ENCODE data around the gene CCS.
A peak's percentile ranks its signal among the peaks of the same experiment; 100 is the strongest.
"Not testable (repeated sequence)": the region's sequence is repeated elsewhere in the genome, so short reads cannot be mapped to it uniquely, and the experiment has no call there.

Gene CCS

GRCh38 chr11:66592457-66593302 is at the start of gene CCS, which contains the start of gene CCDC87:
Gene CCS, plus strand, starts transcription at chr11:66593185. Its CDS starts 77 bp downstream, at chr11:66593262.
Gene CCDC87, minus strand, starts transcription at chr11:66593063. Its CDS starts 48 bp downstream, at chr11:66593015.
- peak; percentile 92 to 98 for DNase-seq

GRCh38 chr11:66543263-66544107 is 49.5 kb upstream of the CCS start:
- DNase-seq: no peak

GRCh38 chr11:66544952-66545351 is 48.0 kb upstream of the CCS start:
- DNase-seq: not testable (repeated sequence)

GRCh38 chr11:66545701-66546367 is 47.2 kb upstream of the CCS start, which contains the start of gene ZDHHC24:
Gene ZDHHC24, minus strand, starts transcription at chr11:66546048. Its CDS starts 45 bp downstream, at chr11:66546003.
- peak; percentile 91 to 97 for DNase-seq

GRCh38 chr11:66546368-66546965 is 46.5 kb upstream of the CCS start, which contains the start of gene ACTN3:
Gene ACTN3, plus strand, starts transcription at chr11:66546903. Its CDS starts 35 bp downstream, at chr11:66546938.
- DNase-seq: no peak

- DNase-seq: no peak
These were observed 45.9 kb upstream of the CCS start for GRCh38 chr11:66546966-66547661.

- no peak for DNase-seq
These were observed 45.3 kb upstream of the CCS start for GRCh38 chr11:66547662-66548009.

GRCh38 chr11:66548041-66548440 is 44.9 kb upstream of the CCS start:
- no peak for DNase-seq

GRCh38 chr11:66548774-66549630 is 44.0 kb upstream of the CCS start:
- no peak for DNase-seq

GRCh38 chr11:66549696-66550095 is 43.3 kb upstream of the CCS start:
- no peak for DNase-seq

- DNase-seq: no peak
These were observed 42.1 kb upstream of the CCS start for GRCh38 chr11:66550887-66551286.

- no peak for DNase-seq
These were observed 38.4 kb upstream of the CCS start for GRCh38 chr11:66554602-66555001.

- DNase-seq: no peak
These were observed 37.6 kb upstream of the CCS start for GRCh38 chr11:66555416-66555815.

GRCh38 chr11:66556086-66556485 is 36.9 kb upstream of the CCS start:
- no peak for DNase-seq

GRCh38 chr11:66557733-66558326 is 35.2 kb upstream of the CCS start:
- DNase-seq: no peak

- no peak for DNase-seq
These were observed 33.7 kb upstream of the CCS start for GRCh38 chr11:66559142-66559865.

- DNase-seq: no peak
These were observed 32.9 kb upstream of the CCS start for GRCh38 chr11:66559866-66560676.

- DNase-seq: no peak
These were observed 31.6 kb upstream of the CCS start for GRCh38 chr11:66561178-66561974.
